Immature natural killer cell (primary cell): ENCODE data around the gene BACH1. TPM values are rescaled to one million over a fixed set of nuclear protein-coding genes. Genes with fewer than 3 reads are reported as not detected.

ENCODE experiments used
- DNase-seq, 3 donors: peaks; one replicate each; pipeline ENCODE4 v3.0.0; 2022; ENCODE audit warnings: mixed read lengths in 1 of 3
- H3K27ac Mint-ChIP-seq, 6 donors: one replicate each; pipeline ENCODE4 v1.8.0; 2020; ENCODE audit warnings: mixed read lengths in 6 of 6, mild to moderate bottlenecking in 5 of 6, inconsistent platforms in 4 of 6, moderate library complexity in 3 of 6
- H3K27me3 Mint-ChIP-seq, 3 donors: one replicate each; pipeline ENCODE4 v1.8.0; 2020 to 2021; ENCODE audit warnings: low read depth in 3 of 3, mild to moderate bottlenecking in 3 of 3, mixed read lengths in 3 of 3, moderate library complexity in 3 of 3, inconsistent platforms in 1 of 3
- H3K36me3 Mint-ChIP-seq, 3 donors: one replicate each; pipeline ENCODE4 v1.8.0; 2020; ENCODE audit warnings: mixed read lengths in 3 of 3, inconsistent platforms in 2 of 3, mild to moderate bottlenecking in 2 of 3
- H3K4me1 Mint-ChIP-seq, 2 donors: one replicate each; pipeline ENCODE4 v1.8.0; 2020; ENCODE audit warnings: inconsistent platforms in 2 of 2, mild to moderate bottlenecking in 2 of 2, mixed read lengths in 2 of 2, moderate library complexity in 1 of 2
- H3K4me3 Mint-ChIP-seq, 5 donors: one replicate each; pipeline ENCODE4 v1.8.0; 2020; ENCODE audit warnings: mild to moderate bottlenecking in 5 of 5, mixed read lengths in 5 of 5, inconsistent platforms in 3 of 5, moderate library complexity in 3 of 5
- H3K9me3 Mint-ChIP-seq, 6 donors: one replicate each; pipeline ENCODE4 v1.8.0; 2020; ENCODE audit warnings: mild to moderate bottlenecking in 6 of 6, mixed read lengths in 6 of 6, inconsistent platforms in 4 of 6, moderate library complexity in 3 of 6
- polyA plus RNA-seq, 3 donors: library from polyadenylated mRNA; unstranded; fragments of 300-500 nt; fragmentation: Illumina TruSeq; gene quantifications; one replicate each; pipeline ENCODE4 v1.2.3, GENCODE V29; 2021

BACH1 gene
- polyA plus RNA-seq, 3 donors from 2014 or later: 10.1 to 30.2 (median 17.4) TPM

DNA sequence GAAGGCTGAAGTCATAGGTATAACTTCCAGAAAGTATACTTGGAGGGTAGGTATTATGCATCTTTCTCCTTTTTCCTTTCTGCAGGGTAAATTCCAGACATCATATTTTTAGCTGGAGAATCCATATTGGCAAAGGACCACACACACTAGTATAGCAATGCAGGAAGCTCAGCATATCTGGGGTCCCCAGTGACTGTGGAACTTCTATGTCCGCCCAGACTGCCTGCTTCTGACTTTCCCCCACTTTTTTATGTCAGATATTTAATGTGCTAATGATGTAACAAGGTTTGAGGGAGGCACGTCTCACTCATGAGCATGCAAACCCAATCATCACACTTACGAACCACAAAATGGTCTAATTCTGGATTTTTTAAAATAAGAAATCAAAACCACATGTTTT lies 90.4 kb downstream of the BACH1 start:
- Mint-ChIP-seq H3K27me3 (peaks cover 0 to 2% (median 0%) of the 10 kb centered on the region in 3 donors), H3K4me1 (no peaks in the 10 kb centered on the region), H3K9me3 (no peaks in the 10 kb centered on the region), H3K36me3 (peaks cover 0 to 4% (median 4%) of the 10 kb centered on the region in 3 donors), H3K4me3 (no peak overlapping the region), H3K27ac (no peak overlapping the region)
- no peak for DNase-seq

DNA sequence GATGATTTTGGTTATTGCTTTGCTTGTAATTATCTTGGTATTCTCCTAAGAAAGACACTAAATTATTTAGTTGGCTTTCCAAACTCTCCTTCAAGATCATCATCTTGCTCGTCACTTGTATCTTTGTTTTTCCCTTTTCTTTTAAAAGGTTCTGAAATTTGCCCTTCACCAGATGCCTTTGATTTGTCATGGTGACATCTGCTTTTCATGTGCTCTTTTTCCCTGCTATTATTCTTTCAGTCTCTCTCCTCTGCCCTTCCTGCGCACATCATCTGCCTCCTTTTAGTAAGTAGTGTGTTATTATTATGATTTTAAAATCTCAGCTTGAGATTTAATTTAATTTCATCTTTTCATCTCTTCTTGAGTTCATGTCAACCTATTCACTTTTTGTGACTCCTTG lies 92.1 kb downstream of the BACH1 start:
- peaks cover 0 to 8% (median 4%) of the 10 kb centered on the region in 3 donors for H3K36me3 Mint-ChIP-seq
- H3K4me1 Mint-ChIP-seq: no peaks in the 10 kb centered on the region
- no peak for DNase-seq
- no peak overlapping the region for H3K4me3 Mint-ChIP-seq
- H3K9me3 Mint-ChIP-seq: peaks cover 0 to 2% (median 0%) of the 10 kb centered on the region in 6 donors
- peaks cover 0 to 2% (median 0%) of the 10 kb centered on the region in 3 donors for H3K27me3 Mint-ChIP-seq
- H3K27ac Mint-ChIP-seq: no peak overlapping the region

DNA sequence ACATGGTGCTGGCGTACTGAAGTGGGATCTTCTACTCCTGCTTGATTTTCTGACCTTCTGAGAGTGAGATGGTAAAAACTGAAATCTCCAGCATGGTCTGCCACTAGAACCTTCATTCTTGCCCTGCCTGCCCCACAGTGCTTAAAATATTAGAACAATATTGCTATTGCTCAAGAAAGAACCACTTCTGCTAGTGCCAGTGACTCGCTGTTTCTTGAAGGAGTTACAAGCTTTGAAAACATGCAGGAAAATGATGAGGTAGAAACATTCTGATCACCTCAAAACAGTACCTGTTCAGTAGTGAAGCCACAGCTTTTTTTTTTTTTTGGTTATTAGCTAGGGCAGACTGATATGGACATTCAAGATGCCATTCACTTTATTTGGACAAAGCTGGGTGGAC lies 95.3 kb downstream of the BACH1 start:
- H3K27ac Mint-ChIP-seq: no peak overlapping the region
- H3K36me3 Mint-ChIP-seq: peaks cover 8 to 23% (median 16%) of the 10 kb centered on the region in 3 donors
- H3K9me3 Mint-ChIP-seq: peaks cover 0 to 2% (median 0%) of the 10 kb centered on the region in 6 donors
- DNase-seq: no peak
- H3K27me3 Mint-ChIP-seq: peaks cover 0 to 2% (median 0%) of the 10 kb centered on the region in 3 donors
- no peaks in the 10 kb centered on the region for H3K4me1 Mint-ChIP-seq
- H3K4me3 Mint-ChIP-seq: no peak overlapping the region

Other genes with a start within 250 kb of the BACH1 start
- gene CCT8, start 225.3 kb upstream of the BACH1 start, polyA plus RNA-seq: 100 to 1,000 TPM; 101 to 119 (median 113) TPM
- gene MAP3K7CL, start 168.3 kb upstream of the BACH1 start, polyA plus RNA-seq: 10 to 100 TPM in 2 of 3 donors, 1 to 10 TPM in 1; 9.2 to 18.8 (median 12.5) TPM